NCI-H1930 (cell line): ENCODE measurements around the gene SLC6A19.
"Not testable (repeated sequence)": the region's sequence is repeated elsewhere in the genome, so short reads cannot be mapped to it uniquely, and the experiment has no call there.

Source experiments
- DNase-seq, 2 experiments: peaks; one replicate each; lab custom pipeline; 2025; lab: John Stamatoyannopoulos, UW

The SLC6A19 gene

GRCh38 chr5:1222621-1223277 lies 21.4 kb downstream of the SLC6A19 start:
- DNase-seq = no peak

- DNase-seq = no peak
These were observed 21.9 kb downstream of the SLC6A19 start for GRCh38 chr5:1223278-1223670.

- no peak for DNase-seq
These were observed 23.2 kb downstream of the SLC6A19 start for GRCh38 chr5:1224631-1225030.

- no peak for DNase-seq
These were observed 23.7 kb downstream of the SLC6A19 start, which contains the start of gene SLC6A18 for GRCh38 chr5:1225081-1225480. TSS of gene SLC6A18 (plus strand) at chr5:1225381. CDS start at chr5:1225478, 97 bp downstream.

- DNase-seq = no peak
These were observed 24.8 kb downstream of the SLC6A19 start for GRCh38 chr5:1226231-1226630.

GRCh38 chr5:1226839-1227581 lies 25.6 kb downstream of the SLC6A19 start:
- no peak for DNase-seq

- no peak for DNase-seq
These were observed 26.3 kb downstream of the SLC6A19 start for GRCh38 chr5:1227667-1228066.

GRCh38 chr5:1228120-1228519 lies 26.7 kb downstream of the SLC6A19 start:
- no peak for DNase-seq

- not testable (repeated sequence) for DNase-seq
These were observed 27.6 kb downstream of the SLC6A19 start for GRCh38 chr5:1229023-1229422.

- no peak for DNase-seq
These were observed 28.4 kb downstream of the SLC6A19 start for GRCh38 chr5:1229822-1230221.

- DNase-seq = no peak
These were observed 29.2 kb downstream of the SLC6A19 start for GRCh38 chr5:1230551-1230950.

GRCh38 chr5:1231354-1231905 lies 30.0 kb downstream of the SLC6A19 start:
- no peak for DNase-seq

- no peak for DNase-seq
These were observed 31.4 kb downstream of the SLC6A19 start for GRCh38 chr5:1232780-1233179.

- no peak for DNase-seq
These were observed 34.0 kb downstream of the SLC6A19 start for GRCh38 chr5:1235379-1235778.

GRCh38 chr5:1235838-1236237 lies 34.4 kb downstream of the SLC6A19 start:
- DNase-seq = no peak

GRCh38 chr5:1239505-1240251 lies 38.3 kb downstream of the SLC6A19 start:
- no peak for DNase-seq

- DNase-seq = no peak
These were observed 39.3 kb downstream of the SLC6A19 start for GRCh38 chr5:1240496-1241260.

GRCh38 chr5:1241509-1242080 lies 40.2 kb downstream of the SLC6A19 start:
- no peak for DNase-seq

GRCh38 chr5:1242733-1243486 lies 41.5 kb downstream of the SLC6A19 start:
- DNase-seq = no peak

- DNase-seq = no peak
These were observed 42.2 kb downstream of the SLC6A19 start for GRCh38 chr5:1243487-1244130.
